ENCODE data around the gene GABBR1.
"Not testable (repeated sequence)": the region's sequence is repeated elsewhere in the genome, so short reads cannot be mapped to it uniquely, and the experiment has no call there.

GABBR1 gene

DNA sequence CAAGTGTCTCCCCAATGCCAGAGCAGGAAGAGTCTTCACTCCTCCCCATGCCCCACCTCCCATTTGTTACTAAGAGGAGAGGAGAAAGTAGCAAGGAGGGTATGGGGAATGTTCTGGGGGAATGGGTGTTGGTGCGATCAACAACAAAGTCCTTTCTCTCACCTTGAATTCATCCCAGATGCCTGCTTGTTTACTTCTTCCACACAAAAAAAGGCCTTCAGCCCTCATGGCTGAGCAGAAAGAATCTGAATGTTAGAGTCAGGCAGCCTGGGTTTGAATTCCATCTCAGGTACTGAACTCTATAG, 33.8 kb upstream of the GABBR1 start:
- H3K4me3 ChIP-seq (ENCODE audit: low read depth, low read length), result no peak overlapping the region
- no peak for DNase-seq (ENCODE audit: low read depth)
- in situ Hi-C loops (cut with HindIII; ENCODE audit: low sequenced_read_pairs), result loop anchor here (5.0 kb wide), 1 partner anchor 69 kb away; no protein-coding TSS in a partner anchor
- TF ChIP-seq, protein P1, sequence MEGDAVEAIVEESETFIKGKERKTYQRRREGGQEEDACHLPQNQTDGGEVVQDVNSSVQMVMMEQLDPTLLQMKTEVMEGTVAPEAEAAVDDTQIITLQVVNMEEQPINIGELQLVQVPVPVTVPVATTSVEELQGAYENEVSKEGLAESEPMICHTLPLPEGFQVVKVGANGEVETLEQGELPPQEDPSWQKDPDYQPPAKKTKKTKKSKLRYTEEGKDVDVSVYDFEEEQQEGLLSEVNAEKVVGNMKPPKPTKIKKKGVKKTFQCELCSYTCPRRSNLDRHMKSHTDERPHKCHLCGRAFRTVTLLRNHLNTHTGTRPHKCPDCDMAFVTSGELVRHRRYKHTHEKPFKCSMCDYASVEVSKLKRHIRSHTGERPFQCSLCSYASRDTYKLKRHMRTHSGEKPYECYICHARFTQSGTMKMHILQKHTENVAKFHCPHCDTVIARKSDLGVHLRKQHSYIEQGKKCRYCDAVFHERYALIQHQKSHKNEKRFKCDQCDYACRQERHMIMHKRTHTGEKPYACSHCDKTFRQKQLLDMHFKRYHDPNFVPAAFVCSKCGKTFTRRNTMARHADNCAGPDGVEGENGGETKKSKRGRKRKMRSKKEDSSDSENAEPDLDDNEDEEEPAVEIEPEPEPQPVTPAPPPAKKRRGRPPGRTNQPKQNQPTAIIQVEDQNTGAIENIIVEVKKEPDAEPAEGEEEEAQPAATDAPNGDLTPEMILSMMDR (IDR thresholded peaks at IDR 0.05; ENCODE audit: low read depth, low read length, missing control alignments), result no peak

DNA sequence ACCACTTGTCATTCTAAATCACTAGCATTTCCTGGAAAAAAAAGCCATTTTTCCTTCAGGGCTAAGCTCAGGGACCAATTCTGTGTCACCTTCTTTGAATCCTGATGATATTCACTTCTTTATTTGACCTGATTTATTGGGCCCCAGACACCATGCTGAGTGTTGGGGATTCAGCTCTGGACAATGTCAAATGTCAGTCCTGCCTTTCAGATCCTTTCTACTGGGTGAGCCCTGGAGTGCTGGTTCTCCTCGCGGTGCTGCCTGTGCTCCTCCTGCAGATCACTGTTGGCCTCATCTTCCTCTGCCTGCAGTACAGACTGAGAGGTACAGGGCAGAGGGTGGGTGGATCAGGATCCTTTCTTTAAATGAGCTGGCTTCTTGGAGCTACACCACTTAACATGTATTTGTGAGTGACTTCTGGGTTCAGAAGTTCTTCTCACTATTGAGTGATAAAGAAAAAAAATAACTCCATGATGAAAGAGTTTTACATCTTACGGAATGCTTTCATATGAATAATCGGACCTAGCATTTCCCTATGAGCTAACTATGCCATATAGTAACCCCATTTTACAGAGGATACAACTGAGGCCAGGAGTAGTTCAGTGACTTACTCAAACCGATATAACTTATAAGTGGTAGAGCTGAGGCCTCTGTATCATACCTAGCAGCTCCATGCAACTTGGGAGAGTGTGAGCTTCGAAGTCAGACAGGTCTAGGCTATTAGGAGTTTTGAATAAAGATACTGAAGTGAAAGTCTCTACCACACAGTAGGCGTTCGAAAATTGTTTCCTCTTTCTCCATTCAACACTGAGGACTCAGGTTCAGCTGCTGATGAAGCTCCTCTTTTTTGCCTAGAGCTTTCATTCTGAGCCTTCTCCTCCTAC, 33.2 kb upstream of the GABBR1 start:
- TF ChIP-seq, protein P1 (IDR thresholded peaks at IDR 0.05; ENCODE audit: low read depth, low read length, missing control alignments), result no peak
- in situ Hi-C loops (cut with HindIII; ENCODE audit: low sequenced_read_pairs), result loop anchor here (5.0 kb wide), 1 partner anchor 69 kb away; no protein-coding TSS in a partner anchor
- no peak overlapping the region for H3K4me3 ChIP-seq (ENCODE audit: low read depth, low read length)
- DNase-seq (ENCODE audit: low read depth), result no peak

DNA sequence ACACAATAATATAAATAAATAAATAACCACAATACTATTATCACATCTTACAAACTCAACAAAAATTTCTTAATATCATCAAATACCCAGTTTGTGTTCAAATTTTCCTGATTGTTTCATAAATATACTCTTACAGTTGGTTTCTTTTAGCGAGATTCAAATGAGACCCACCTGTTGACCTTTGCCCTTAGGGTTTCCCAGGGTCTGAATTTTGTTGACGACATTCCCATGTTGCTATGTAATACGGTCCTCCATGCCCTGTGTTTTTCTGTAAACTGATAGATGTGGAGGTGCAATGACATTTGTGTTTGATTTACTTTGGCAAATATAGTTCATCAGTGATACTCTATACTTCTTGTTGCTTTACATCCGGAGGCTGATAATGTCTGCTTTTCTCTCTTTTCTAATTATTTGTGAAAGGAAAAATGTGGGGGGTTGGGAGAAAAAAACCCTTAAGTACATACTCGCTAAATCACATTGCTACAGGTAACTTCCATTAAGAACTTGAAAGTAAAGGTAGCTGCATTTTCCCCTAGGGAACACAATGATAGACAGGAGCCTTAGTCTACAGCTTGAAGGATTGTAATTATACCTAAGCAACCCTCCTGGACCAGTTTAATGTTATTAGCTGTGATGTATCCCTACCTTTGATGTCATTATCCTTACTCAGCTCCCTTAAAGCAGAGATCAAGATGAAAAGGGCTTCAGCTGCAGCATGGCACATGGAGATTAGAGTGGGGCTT, 30.5 kb upstream of the GABBR1 start:
- in situ Hi-C loops (cut with HindIII; ENCODE audit: low sequenced_read_pairs), result no loop called here
- H3K4me3 ChIP-seq (ENCODE audit: low read depth, low read length), result no peak overlapping the region
- TF ChIP-seq, protein P1 (IDR thresholded peaks at IDR 0.05; ENCODE audit: low read depth, low read length, missing control alignments), result no peak
- no peak for DNase-seq (ENCODE audit: low read depth)

DNA sequence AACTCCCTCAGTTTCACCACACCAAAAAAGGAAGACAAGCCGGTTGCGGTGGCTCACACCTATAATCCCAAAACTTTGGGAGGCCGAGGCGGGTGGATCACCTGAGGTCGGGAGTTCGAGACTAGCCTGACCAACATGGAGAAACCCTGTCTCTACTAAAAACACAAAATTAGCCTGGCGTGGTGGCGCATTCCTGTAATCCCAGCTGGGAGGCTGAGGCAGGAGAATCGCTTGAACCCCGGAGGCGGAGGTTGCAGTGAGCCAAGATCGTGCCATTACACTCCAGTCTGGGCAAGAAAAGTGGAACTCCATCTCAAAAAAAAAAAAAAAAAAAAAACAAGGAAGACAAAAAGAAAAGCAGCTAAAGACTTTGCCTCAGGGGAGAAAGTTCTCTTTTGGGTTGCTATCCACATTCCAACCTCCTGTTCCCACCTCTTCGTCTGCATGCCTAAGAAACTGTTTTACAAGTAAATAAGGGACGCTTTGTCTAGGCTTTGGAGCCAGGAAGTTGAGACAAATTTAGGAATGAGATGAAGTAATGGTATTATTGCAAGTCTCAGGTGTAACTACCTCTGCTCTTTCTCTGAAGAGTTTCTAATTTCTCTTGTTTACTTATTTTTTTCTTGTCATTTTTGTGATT, 28.6 kb upstream of the GABBR1 start:
- DNase-seq (ENCODE audit: low read depth); in situ Hi-C loops (cut with HindIII; ENCODE audit: low sequenced_read_pairs); H3K4me3 ChIP-seq (ENCODE audit: low read depth, low read length): not testable (repeated sequence)

DNA sequence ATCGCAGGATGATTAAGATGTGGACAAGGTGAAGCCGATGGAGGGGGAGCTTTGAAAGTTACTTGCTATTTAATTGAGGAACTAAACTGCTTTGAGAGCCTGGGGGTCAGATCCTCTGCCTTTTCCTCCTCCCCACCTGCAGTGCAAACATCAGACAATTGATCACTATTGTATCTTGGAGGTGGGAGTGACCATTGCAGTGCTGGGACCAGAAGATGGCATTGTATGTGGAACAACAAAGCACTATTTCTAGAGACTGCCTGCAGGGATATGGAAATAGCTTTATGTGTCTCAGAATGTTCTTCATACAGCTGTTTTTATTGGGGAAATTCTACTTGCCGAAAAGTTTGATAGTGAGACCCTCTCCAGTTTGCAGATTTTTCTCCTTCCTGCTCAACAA, 28.1 kb upstream of the GABBR1 start:
- DNase-seq (ENCODE audit: low read depth), result no peak
- in situ Hi-C loops (cut with HindIII; ENCODE audit: low sequenced_read_pairs), result no loop called here
- TF ChIP-seq, protein P1 (IDR thresholded peaks at IDR 0.05; ENCODE audit: low read depth, low read length, missing control alignments), result no peak
- no peak overlapping the region for H3K4me3 ChIP-seq (ENCODE audit: low read depth, low read length)

DNA sequence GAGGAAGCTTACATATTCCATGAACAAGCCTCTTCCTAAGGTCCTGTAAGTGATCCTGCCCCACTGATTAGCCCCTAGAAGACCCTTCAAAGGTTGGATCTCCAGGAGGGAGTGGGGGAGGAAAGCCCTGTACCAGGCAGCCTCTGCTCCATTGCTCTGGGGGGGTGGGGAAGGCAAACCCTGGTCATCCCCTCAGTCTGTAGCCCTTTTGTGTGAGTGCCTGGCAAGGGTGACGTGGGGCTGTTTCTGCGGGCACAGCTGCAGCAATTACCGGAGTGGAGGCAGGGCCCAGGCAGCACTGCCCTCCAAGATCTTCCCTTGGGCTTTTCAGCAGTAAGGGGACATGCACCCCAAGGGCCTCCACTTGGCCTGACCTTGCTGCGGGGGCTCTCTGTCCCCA, 23.8 kb upstream of the GABBR1 start, which contains the start of gene MOG:
MOG (plus strand) TSS at position 295 of the 400 bp plus-strand sequence. CDS start 118 bp downstream, outside the sequence.
- TF ChIP-seq, protein P1 (IDR thresholded peaks at IDR 0.05; ENCODE audit: low read depth, low read length, missing control alignments), result no peak
- no peak for DNase-seq (ENCODE audit: low read depth)
- H3K4me3 ChIP-seq (ENCODE audit: low read depth, low read length), result no peak within 1 kb of the TSS
- in situ Hi-C loops (cut with HindIII; ENCODE audit: low sequenced_read_pairs), result no loop called here
